Measurements from ENCODE around the gene ANKRD49.

ANKRD49 gene

GRCh38 chr11:94455861-94456260, 37.9 kb upstream of the ANKRD49 start:
- no peak for TF ChIP-seq EGR1 (IDR thresholded peaks at IDR 0.05)
- TF ChIP-seq EP300 (IDR thresholded peaks at IDR 0.05; ENCODE audit: borderline replicate concordance) = peak; percentile 19; the same call in 1 of the 2 replicates

GRCh38 chr11:94457118-94458029, 36.4 kb upstream of the ANKRD49 start:
- no peak for TF ChIP-seq YY1 (IDR thresholded peaks at IDR 0.05; ENCODE audit: low read depth)
- TF ChIP-seq NFIC (IDR thresholded peaks at IDR 0.05) = no peak
- no peak for TF ChIP-seq EP300 (IDR thresholded peaks at IDR 0.05; ENCODE audit: borderline replicate concordance)
- no peak for TF ChIP-seq CREB1 (IDR thresholded peaks at IDR 0.05; ENCODE audit: low read depth)
- no peak for TF ChIP-seq TAF1 (IDR thresholded peaks at IDR 0.05; ENCODE audit: low read depth)
- no peak for TF ChIP-seq FOXM1 (IDR thresholded peaks at IDR 0.05; ENCODE audit: borderline replicate concordance, low read depth)
- TF ChIP-seq TCF12 (IDR thresholded peaks at IDR 0.05; ENCODE audit: low read depth) = no peak
- TF ChIP-seq USF1 (IDR thresholded peaks at IDR 0.05) = no peak
- no peak for TF ChIP-seq RAD21 (IDR thresholded peaks at IDR 0.05; ENCODE audit: low read depth)

- no peak for TF ChIP-seq TCF12 (IDR thresholded peaks at IDR 0.05; ENCODE audit: low read depth)
- no peak for TF ChIP-seq EGR1 (IDR thresholded peaks at IDR 0.05)
- TF ChIP-seq EP300 (IDR thresholded peaks at IDR 0.05; ENCODE audit: borderline replicate concordance) = no peak
- TF ChIP-seq TAF1 (IDR thresholded peaks at IDR 0.05; ENCODE audit: low read depth) = no peak
- no peak for TF ChIP-seq REST (IDR thresholded peaks at IDR 0.05; ENCODE audit: low read depth)
- no peak for TF ChIP-seq RAD21 (IDR thresholded peaks at IDR 0.05; ENCODE audit: low read depth)
- no peak for TF ChIP-seq CREB1 (IDR thresholded peaks at IDR 0.05; ENCODE audit: low read depth)
- TF ChIP-seq FOXM1 (IDR thresholded peaks at IDR 0.05; ENCODE audit: borderline replicate concordance, low read depth) = no peak
- no peak for TF ChIP-seq MAX (IDR thresholded peaks at IDR 0.05)
- no peak for TF ChIP-seq NFIC (IDR thresholded peaks at IDR 0.05)
- no peak for TF ChIP-seq YY1 (IDR thresholded peaks at IDR 0.05; ENCODE audit: low read depth)
- no peak for TF ChIP-seq CEBPB (IDR thresholded peaks at IDR 0.05)
- TF ChIP-seq TEAD4 (IDR thresholded peaks at IDR 0.05) = no peak
- no peak for TF ChIP-seq ZBTB7A (IDR thresholded peaks at IDR 0.05; ENCODE audit: low read depth)
- TF ChIP-seq USF1 (IDR thresholded peaks at IDR 0.05) = no peak
These were observed 34.2 kb upstream of the ANKRD49 start for GRCh38 chr11:94459576-94459975.

- TF ChIP-seq TCF12 (IDR thresholded peaks at IDR 0.05; ENCODE audit: low read depth) (no peak), EGR1 (IDR thresholded peaks at IDR 0.05) (no peak), YY1 (IDR thresholded peaks at IDR 0.05; ENCODE audit: low read depth) (no peak), USF1 (IDR thresholded peaks at IDR 0.05) (no peak), NFIC (IDR thresholded peaks at IDR 0.05) (no peak), EP300 (IDR thresholded peaks at IDR 0.05; ENCODE audit: borderline replicate concordance) (no peak)
These were observed 24.4 kb upstream of the ANKRD49 start for GRCh38 chr11:94469416-94469815.

- no peak for TF ChIP-seq FOXM1 (IDR thresholded peaks at IDR 0.05; ENCODE audit: borderline replicate concordance, low read depth)
- TF ChIP-seq USF1 (IDR thresholded peaks at IDR 0.05) = no peak
- no peak for TF ChIP-seq YY1 (IDR thresholded peaks at IDR 0.05; ENCODE audit: low read depth)
- no peak for TF ChIP-seq RAD21 (IDR thresholded peaks at IDR 0.05; ENCODE audit: low read depth)
- no peak for TF ChIP-seq CREB1 (IDR thresholded peaks at IDR 0.05; ENCODE audit: low read depth)
- no peak for TF ChIP-seq NFIC (IDR thresholded peaks at IDR 0.05)
- TF ChIP-seq EP300 (IDR thresholded peaks at IDR 0.05; ENCODE audit: borderline replicate concordance) = no peak
- no peak for TF ChIP-seq REST (IDR thresholded peaks at IDR 0.05; ENCODE audit: low read depth)
- no peak for TF ChIP-seq MAX (IDR thresholded peaks at IDR 0.05)
- TF ChIP-seq TEAD4 (IDR thresholded peaks at IDR 0.05) = no peak
- no peak for TF ChIP-seq TAF1 (IDR thresholded peaks at IDR 0.05; ENCODE audit: low read depth)
- no peak for TF ChIP-seq CEBPB (IDR thresholded peaks at IDR 0.05)
- no peak for TF ChIP-seq ZBTB7A (IDR thresholded peaks at IDR 0.05; ENCODE audit: low read depth)
- no peak for TF ChIP-seq TCF12 (IDR thresholded peaks at IDR 0.05; ENCODE audit: low read depth)
- TF ChIP-seq EGR1 (IDR thresholded peaks at IDR 0.05) = no peak
These were observed 20.6 kb upstream of the ANKRD49 start for GRCh38 chr11:94472916-94473799.
